Loucy (cell line): Measurements from ENCODE around the gene HBQ1.

ENCODE experiments used
- H2AFZ ChIP-seq: fragments of 200-600 bp; sonication (generic); 2 replicates; pipeline ENCODE4 v1.6.0; 2016; ENCODE audit warnings: antibody characterized with exemption, mild to moderate bottlenecking, low read length, moderate library complexity
- H3F3A ChIP-seq: fragments of 200-600 bp; 2 replicates; pipeline ENCODE4 v1.6.0; 2016; ENCODE audit warnings: antibody characterized with exemption, low read depth, mild to moderate bottlenecking
- H3K27me3 ChIP-seq: fragments of 200-600 bp; sonication (generic); 2 replicates; pipeline ENCODE4 v1.6.1; 2014; ENCODE audit warnings: low read length, mild to moderate bottlenecking; ENCODE audit not compliant: insufficient read depth, poor library complexity, severe bottlenecking
- H3K36me3 ChIP-seq: fragments of 200-600 bp; sonication (generic); 2 replicates; pipeline ENCODE4 v1.6.1; 2016; ENCODE audit warnings: low read length; ENCODE audit not compliant: insufficient read depth
- H3K4me1 ChIP-seq: fragments of 200-600 bp; sonication (generic); 2 replicates; pipeline ENCODE4 v1.5.1; 2014; ENCODE audit warnings: low read length, mild to moderate bottlenecking; ENCODE audit not compliant: insufficient read depth, poor library complexity, severe bottlenecking
- H3K4me2 ChIP-seq: fragments of 200-600 bp; sonication (generic); 2 replicates; pipeline ENCODE4 v1.6.0; 2014; ENCODE audit warnings: antibody characterized with exemption, low read length, low read depth, mild to moderate bottlenecking; ENCODE audit not compliant: poor library complexity, severe bottlenecking
- H3K4me3 ChIP-seq: fragments of 200-600 bp; sonication (generic); 2 replicates; pipeline ENCODE4 v1.5.1; 2014; ENCODE audit warnings: low read length, mild to moderate bottlenecking, mixed read lengths; ENCODE audit not compliant: poor library complexity, severe bottlenecking
- H3K79me2 ChIP-seq: fragments of 200-600 bp; sonication (generic); 2 replicates; pipeline ENCODE4 v1.6.1; 2014; ENCODE audit warnings: low read length; ENCODE audit not compliant: insufficient read depth
- H3K9ac ChIP-seq: fragments of 200-600 bp; sonication (generic); 2 replicates; pipeline ENCODE4 v1.6.0; 2014; ENCODE audit warnings: mild to moderate bottlenecking, low read depth, low read length, moderate library complexity; ENCODE audit not compliant: poor library complexity, severe bottlenecking
- H3K9me2 ChIP-seq: fragments of 200-600 bp; sonication (generic); replicated peaks from 2 replicates; pipeline ENCODE4 v1.6.1; 2016; ENCODE audit warnings: low read depth, low read length, mixed read lengths
- H3K9me3 ChIP-seq: fragments of 200-600 bp; sonication (generic); 2 replicates; pipeline ENCODE4 v1.6.1; 2014; ENCODE audit warnings: mild to moderate bottlenecking, antibody characterized with exemption, low read length, low read depth; ENCODE audit not compliant: insufficient read depth
- H4K20me1 ChIP-seq: fragments of 200-600 bp; sonication (generic); 2 replicates; pipeline ENCODE4 v1.6.0; 2014; ENCODE audit warnings: antibody characterized with exemption, low read length, mild to moderate bottlenecking; ENCODE audit not compliant: insufficient read depth, poor library complexity, severe bottlenecking
- CTCF ChIP-seq: fragments of 200-600 bp; sonication (generic); conservative IDR thresholded peaks from 2 replicates; pipeline ENCODE4 v1.5.1; 2014; ENCODE audit warnings: mild to moderate bottlenecking, antibody characterized with exemption, low read length
- EZH2phosphoT487 ChIP-seq: fragments of 200-600 bp; IDR thresholded peaks from 2 replicates; pipeline ENCODE4 v1.6.1; 2018; ENCODE audit warnings: antibody characterized with exemption, mild to moderate bottlenecking, moderate library complexity, borderline replicate concordance

HBQ1 gene

GRCh38 chr16:192686-193085, 12.4 kb downstream of the HBQ1 start:
- Histone ChIP-seq H3K4me1 (no peaks in the 10 kb centered on the region), H4K20me1 (no peaks in the 10 kb centered on the region), H3K27me3 (no peaks in the 10 kb centered on the region), H3K4me3 (no peak overlapping the region), H3K9ac (no peak overlapping the region), H3K9me3 (no peaks in the 10 kb centered on the region), H2AFZ (no peak overlapping the region), H3K79me2 (no peaks in the 10 kb centered on the region), H3F3A (no peaks in the 10 kb centered on the region), H3K36me3 (peaks cover 44% of the 10 kb centered on the region; the same call in 1 of the 2 replicates), H3K4me2 (no peak overlapping the region), H3K9me2 (no peaks in the 10 kb centered on the region)
- TF ChIP-seq CTCF (no peak), EZH2phosphoT487 (no peak)

GRCh38 chr16:193441-193840, 13.2 kb downstream of the HBQ1 start:
- Histone ChIP-seq H3K36me3 (peaks cover 47% of the 10 kb centered on the region; the same call in 1 of the 2 replicates), H3K4me2 (no peak overlapping the region), H3K4me1 (no peaks in the 10 kb centered on the region), H3K9ac (no peak overlapping the region), H3F3A (no peaks in the 10 kb centered on the region), H3K27me3 (no peaks in the 10 kb centered on the region), H4K20me1 (no peaks in the 10 kb centered on the region), H3K9me3 (no peaks in the 10 kb centered on the region), H3K79me2 (no peaks in the 10 kb centered on the region), H3K4me3 (no peak overlapping the region), H2AFZ (no peak overlapping the region), H3K9me2 (no peaks in the 10 kb centered on the region)
- TF ChIP-seq EZH2phosphoT487 (no peak), CTCF (no peak)

GRCh38 chr16:194516-194915, 14.3 kb downstream of the HBQ1 start:
- Histone ChIP-seq H3K4me1 (no peaks in the 10 kb centered on the region), H3K27me3 (no peaks in the 10 kb centered on the region), H3K9me2 (no peaks in the 10 kb centered on the region), H3K4me2 (no peak overlapping the region), H2AFZ (no peak overlapping the region), H4K20me1 (no peaks in the 10 kb centered on the region), H3K4me3 (no peak overlapping the region), H3K9ac (no peak overlapping the region), H3F3A (no peaks in the 10 kb centered on the region), H3K9me3 (no peaks in the 10 kb centered on the region), H3K79me2 (no peaks in the 10 kb centered on the region), H3K36me3 (peaks cover 44% of the 10 kb centered on the region; the same call in 1 of the 2 replicates)
- TF ChIP-seq CTCF (no peak), EZH2phosphoT487 (no peak)
